Endothelial cell of umbilical vein (primary cell): ENCODE measurements around the gene ZHX3. TPM values are rescaled to one million over a fixed set of nuclear protein-coding genes. Genes with fewer than 3 reads are reported as not detected.

Experiments
- BruUV-seq: library from RNA; stranded (reverse); fragments of 400-500 nt; replicated peaks from 2 replicates; lab custom pipeline; 2021; lab: Mats Ljungman, UMichigan
- CTCF ChIA-PET: fragments of 300-600, 350-600 bp; sonication (Branson Sonifier 250); formaldehyde crosslinking; loops from one replicate; lab custom pipeline; 2021; ENCODE audit warnings: antibody characterized with exemption, inconsistent platforms; lab: Charles Lee
- POLR2A ChIA-PET: fragments of 300-600, 350-600 bp; sonication (Branson Sonifier 250); formaldehyde crosslinking; loops from one replicate; lab custom pipeline; 2021; ENCODE audit warnings: antibody characterized with exemption, inconsistent platforms; lab: Charles Lee
- DNase-seq: peaks from one replicate; pipeline ENCODE4 v3.0.0-alpha.2; 2011; ENCODE audit warnings: low read depth, low spot score
- FAIRE-seq: peaks from 2 replicates; lab custom pipeline; 2011; peaks lifted over from hg19 to GRCh38; lab: Jason Lieb, UNC
- H2AFZ ChIP-seq: 2 replicates; pipeline ENCODE4 v1.6.0; 2012; ENCODE audit warnings: low read depth, low read length, control low read depth, inconsistent platforms
- H3K27ac ChIP-seq: 2 replicates; pipeline ENCODE4 v1.5.1; 2011; ENCODE audit warnings: low read depth, mild to moderate bottlenecking, control low read depth, low read length, moderate library complexity; ENCODE audit not compliant: insufficient read depth
- H3K27me3 ChIP-seq, 2 experiments: 2 replicates each; pipeline versions ENCODE4 v1.6.0 to v1.6.1; 2011; ENCODE audit warnings: low read length in 2 of 2, mixed read lengths in 1 of 2; ENCODE audit not compliant: control insufficient read depth in 2 of 2, insufficient read depth in 2 of 2
- H3K36me3 ChIP-seq, 2 experiments: 2 replicates in 1 of 2; 3 replicates in 1 of 2; pipeline ENCODE4 v1.5.1; 2011; ENCODE audit warnings: low read length in 2 of 2, mild to moderate bottlenecking in 1 of 2, moderate library complexity in 1 of 2; ENCODE audit not compliant: control insufficient read depth in 2 of 2, insufficient read depth in 2 of 2; ENCODE audit errors: extremely low read depth in 1 of 2
- H3K4me1 ChIP-seq: 3 replicates; pipeline ENCODE4 v1.5.1; 2011; ENCODE audit warnings: mild to moderate bottlenecking, low read length; ENCODE audit not compliant: control insufficient read depth, insufficient read depth; ENCODE audit errors: extremely low read depth
- H3K4me2 ChIP-seq: 2 replicates; pipeline ENCODE4 v1.6.1; 2011; ENCODE audit warnings: low read length, control low read depth, mixed read lengths; ENCODE audit not compliant: insufficient read depth
- H3K4me3 ChIP-seq, 3 experiments: fragments of 200-600 bp in 1 of 3; sonication (generic), shearing (Covaris generic) in 1 of 3; replicated peaks in 1 of 3; 2 replicates each; pipeline ENCODE4 v1.5.1; 2011 to 2016; ENCODE audit warnings: control low read depth in 3 of 3, low read length in 3 of 3, mild to moderate bottlenecking in 2 of 3, inconsistent platforms in 1 of 3, low read depth in 1 of 3, moderate library complexity in 1 of 3; ENCODE audit not compliant: insufficient read depth in 1 of 3
- H3K79me2 ChIP-seq: 2 replicates; pipeline ENCODE4 v1.6.0; 2012; ENCODE audit warnings: low read length, inconsistent platforms; ENCODE audit not compliant: control insufficient read depth, insufficient read depth
- H3K9ac ChIP-seq: replicated peaks from 2 replicates; pipeline ENCODE3; 2011; ENCODE audit warnings: low read length, control low read depth; ENCODE audit not compliant: insufficient read depth; ENCODE audit errors: extremely low read depth
- H3K9me1 ChIP-seq: replicated peaks from 3 replicates; pipeline ENCODE4 v1.6.0; 2011; ENCODE audit warnings: mild to moderate bottlenecking, low read length; ENCODE audit not compliant: control insufficient read depth, insufficient read depth; ENCODE audit errors: extremely low read depth
- H3K9me3 ChIP-seq: replicated peaks from 2 replicates; pipeline ENCODE4 v1.5.1; 2012; ENCODE audit warnings: low read length, inconsistent platforms; ENCODE audit not compliant: control insufficient read depth, insufficient read depth
- H4K20me1 ChIP-seq: replicated peaks from 2 replicates; pipeline ENCODE3; 2011; ENCODE audit warnings: mild to moderate bottlenecking, low read length; ENCODE audit not compliant: control insufficient read depth, insufficient read depth; ENCODE audit errors: extremely low read depth
- CTCF ChIP-seq, 2 donors: IDR thresholded peaks; 1 replicate in 1 of 2; 2 replicates in 1 of 2; pipeline ENCODE4 v1.5.1; 2011; ENCODE audit warnings: low read length in 2 of 2, mild to moderate bottlenecking in 2 of 2, moderate library complexity in 2 of 2, control low read depth in 1 of 2, inconsistent platforms in 1 of 2, low read depth in 1 of 2; ENCODE audit not compliant: insufficient read depth in 1 of 2; ENCODE audit errors: extremely low read depth in 1 of 2
- MYC ChIP-seq: IDR thresholded peaks from one replicate; pipeline ENCODE4 v1.6.1; 2011; ENCODE audit warnings: mild to moderate bottlenecking, low read depth, low read length
- POLR2AphosphoS5 ChIP-seq: IDR thresholded peaks from 2 replicates; pipeline ENCODE4 v1.6.1; 2012; ENCODE audit warnings: low read depth, mild to moderate bottlenecking, control low read depth, low read length, moderate library complexity; ENCODE audit not compliant: insufficient read depth
- dilution Hi-C: fragments of 300-500 bp; cut with MboI; formaldehyde crosslinking; loops from one replicate; pipeline ENCODE4 v1.15.0; 2019; ENCODE audit warnings: low sequenced_read_pairs; ENCODE audit not compliant: extremely low pct_ligation_motif_present
- intact Hi-C: fragments of 100-400 bp; cut with micrococcal nuclease; formaldehyde crosslinking; loops from one replicate; pipeline ENCODE4 v1.10.0; 2022
- polyA plus RNA-seq, 4 experiments: library from polyadenylated mRNA; depleted of rRNA in 3 of 4; stranded (reverse) in 3 of 4; unstranded in 1 of 4; fragments of >200 nt; gene quantifications; 2 replicates each; pipeline versions ENCODE4 v1.2.1 to v1.2.3, GENCODE V29; 2011 to 2012; ENCODE audit warnings: missing spikeins in 1 of 4
- total RNA-seq: library from RNA; stranded (reverse); gene quantifications from 2 replicates; pipeline ENCODE4 v1.2.3, GENCODE V29; 2021

ZHX3 gene
- total and polyA plus RNA-seq, 2 donors (not counting 3 experiments of a cell fraction or from before 2014, with no cell fraction given): 7.4 to 17.8 TPM

DNA sequence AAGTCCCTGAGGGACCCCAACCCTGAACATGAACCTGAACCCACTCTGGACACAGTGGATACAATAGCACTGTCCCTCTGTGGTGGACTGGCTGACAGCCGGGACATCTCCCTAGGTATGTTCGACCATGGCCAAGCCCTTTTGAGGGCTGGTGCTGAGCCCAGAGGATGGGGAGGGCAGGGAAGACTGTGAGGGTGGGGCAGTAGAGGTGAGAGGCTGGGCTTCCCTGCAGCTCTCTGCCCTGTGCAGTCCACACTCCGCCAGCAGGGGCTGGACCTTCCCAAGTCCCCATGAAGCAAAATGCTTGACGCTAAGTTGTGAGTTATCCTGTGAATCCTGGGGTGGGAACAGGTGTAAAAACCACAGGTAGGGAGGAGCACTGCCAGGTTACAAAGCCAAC, 34.6 kb upstream of the ZHX3 start:
- ChIA-PET POLR2A (no interaction called here), CTCF (interaction anchor here (1.4 to 2.2 kb wide), 3 partner anchors 119 to 217 kb away, joined by 4 to 5 read pairs (median 5); no protein-coding TSS in a partner anchor)
- no peak for FAIRE-seq

More for the DNA sequence above, 34.6 kb upstream of the ZHX3 start:
- H3K4me1 ChIP-seq: no peaks in the 10 kb centered on the region
- no peaks in the 10 kb centered on the region for H3K27me3 ChIP-seq
- H3K4me2 ChIP-seq: no peak overlapping the region
- BruUV-seq: no TSS peak
- no peak overlapping the region for H3K9ac ChIP-seq
- no peak for DNase-seq
- no peaks in the 10 kb centered on the region for H3K9me1 ChIP-seq
- dilution Hi-C loops: no loop called here
- H3K9me3 ChIP-seq: no peaks in the 10 kb centered on the region
- TF ChIP-seq CTCF (IDR thresholded peaks at IDR 0.05; ENCODE audit: extremely low read depth in 1 of 2, insufficient read depth in 1 of 2, low read depth in 1 of 2, low read length in 2 of 2) (peak in 1 of 2 donors; percentile 17), POLR2AphosphoS5 (no peak), MYC (no peak)
- H3K36me3 ChIP-seq: no peaks in the 10 kb centered on the region
- H4K20me1 ChIP-seq: no peaks in the 10 kb centered on the region
- intact Hi-C loops: no loop called here
- H3K79me2 ChIP-seq: no peaks in the 10 kb centered on the region
- no peak overlapping the region for H3K4me3 ChIP-seq
- no peak overlapping the region for H3K27ac ChIP-seq
- H2AFZ ChIP-seq: no peak overlapping the region
